Mesenteric fat pad (tissue), 1 donor: ENCODE measurements around the gene TNFAIP2. TPM values are rescaled to one million over a fixed set of nuclear protein-coding genes. Genes with fewer than 3 reads are reported as not detected.

Experiments
- DNase-seq: peaks from one replicate; pipeline ENCODE4 v3.0.0-alpha.2; 2020; ENCODE audit warnings: low spot score
- total RNA-seq: library from RNA; stranded (reverse); fragmentation: NEBNext Ultra II Directional; extraction: Animal tissue kit (Norgen Biotek cat#: 25700); gene quantifications from one replicate; pipeline ENCODE4 v1.2.1, GENCODE V29; 2021
- donor health status: DM: yes; HTN: yes; CAD: no.

Gene TNFAIP2
- total RNA-seq, 1 donor from 2014 or later: 211 TPM

DNA sequence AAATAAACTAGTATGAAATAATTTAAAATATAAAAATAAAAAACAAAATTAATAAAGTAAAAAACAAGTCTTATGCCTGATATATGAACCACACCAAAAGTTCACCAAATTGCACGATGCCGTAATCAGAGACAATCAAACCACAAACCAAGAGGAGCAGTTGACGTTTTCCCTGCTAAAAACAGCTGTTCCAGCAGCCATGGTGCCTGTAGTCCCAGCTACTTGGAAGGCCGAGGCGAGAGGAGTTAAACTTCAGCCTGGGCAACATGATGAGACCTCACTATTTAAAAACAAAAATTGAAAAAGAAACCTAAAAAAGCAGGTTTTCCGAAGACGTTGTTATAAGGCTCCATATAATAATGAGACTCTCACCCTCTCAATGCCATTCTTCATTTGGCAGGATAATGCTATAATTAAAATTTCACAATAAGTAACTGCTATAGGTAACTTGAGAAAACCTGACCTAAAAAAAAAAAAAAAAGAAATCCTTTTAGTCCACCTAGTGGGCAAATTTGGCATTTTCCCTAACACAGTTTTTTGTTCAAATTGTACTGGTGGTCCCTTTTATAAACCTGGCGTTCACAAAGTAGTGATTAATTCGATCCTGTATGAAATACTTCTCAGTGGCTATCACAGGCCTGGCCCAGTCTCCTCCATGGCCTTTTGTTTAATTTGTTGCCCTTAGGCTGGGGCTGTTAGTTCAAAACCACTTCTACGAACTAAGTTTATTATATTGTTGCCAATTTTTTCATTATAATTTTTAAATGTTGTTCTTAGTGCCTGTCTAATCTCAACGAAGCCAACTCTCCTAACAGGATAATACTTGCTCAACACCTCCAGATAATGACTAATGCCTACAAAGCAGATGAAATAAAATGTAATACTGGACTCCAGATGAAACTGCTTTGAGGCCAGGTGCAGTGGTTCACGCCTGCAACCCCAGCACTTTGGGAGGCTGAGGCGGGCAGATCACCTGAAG is 62.1 kb downstream of the TNFAIP2 start:
- DNase-seq: peak; percentile 30

DNA sequence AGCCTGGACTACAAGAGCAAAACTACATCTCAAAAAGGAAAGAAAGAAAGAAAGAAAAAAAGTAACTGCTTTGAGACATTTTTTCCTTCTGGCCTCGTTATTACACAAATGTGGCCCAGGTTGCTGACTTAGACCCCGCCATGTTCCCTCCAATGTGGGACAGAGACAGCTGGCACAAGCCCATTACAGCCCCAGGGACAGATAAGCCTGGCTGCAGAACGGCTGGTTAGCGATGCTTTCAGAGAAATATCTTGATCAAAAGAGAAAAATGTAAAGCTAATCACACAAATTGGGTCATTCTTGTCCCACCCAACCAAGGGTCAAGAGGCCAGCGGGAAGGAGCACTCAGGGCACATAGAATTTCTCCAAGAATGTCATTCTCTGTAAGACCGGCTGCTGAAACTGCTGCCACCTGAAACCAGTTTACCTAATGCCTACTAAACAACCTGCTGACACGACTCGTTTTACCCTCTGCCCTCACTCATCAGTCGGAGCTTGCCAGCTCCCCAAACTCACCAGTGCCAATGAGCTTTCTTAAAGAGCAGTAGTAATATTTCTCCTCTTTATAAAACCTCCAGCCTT is 63.1 kb downstream of the TNFAIP2 start:
- DNase-seq: peak; percentile 65

Other genes starting within 250 kb of the TNFAIP2 start
- 1.8 TPM for gene AMN, start 200.8 kb upstream of the TNFAIP2 start, total RNA-seq
- gene CDC42BPB, start 65.9 kb upstream of the TNFAIP2 start, total RNA-seq: 99.6 TPM
- 3.1 TPM for gene LBHD2, start 39.3 kb upstream of the TNFAIP2 start, total RNA-seq
- gene EXOC3L4, start 28.7 kb upstream of the TNFAIP2 start, total RNA-seq: 2.0 TPM
- 267 TPM for gene EIF5, start 210.8 kb downstream of the TNFAIP2 start, total RNA-seq